ENCODE measurements around the gene C1orf216.
"Not testable (repeated sequence)": the region's sequence is repeated elsewhere in the genome, so short reads cannot be mapped to it uniquely, and the experiment has no call there.

C1orf216 gene

GRCh38 chr1:35714921-35715567, 3.6 kb downstream of the C1orf216 start:
- TF ChIP-seq CTCF (conservative IDR thresholded peaks at IDR 0.05): no peak
- H3K27ac ChIP-seq: peak overlapping the region; percentile 51

- H3K27ac ChIP-seq: not testable (repeated sequence)
Observed at GRCh38 chr1:35711098-35711497, 7.6 kb downstream of the C1orf216 start.

- no peak for TF ChIP-seq CTCF (conservative IDR thresholded peaks at IDR 0.05)
Observed at GRCh38 chr1:35708952-35709351, 9.7 kb downstream of the C1orf216 start.

GRCh38 chr1:35708441-35708921, 10.2 kb downstream of the C1orf216 start:
- no peak for TF ChIP-seq CTCF (conservative IDR thresholded peaks at IDR 0.05)
- peak overlapping the region; percentile 58; the same call in 1 of the 2 replicates for H3K27ac ChIP-seq

More at GRCh38 chr1:35708952-35709351, 9.7 kb downstream of the C1orf216 start:
- no peak overlapping the region for H3K27ac ChIP-seq

GRCh38 chr1:35707601-35708440, 10.9 kb downstream of the C1orf216 start:
- H3K27ac ChIP-seq: peak overlapping the region; percentile 58; the same call in 1 of the 2 replicates
- no peak for TF ChIP-seq CTCF (conservative IDR thresholded peaks at IDR 0.05)

- H3K27ac ChIP-seq: peak overlapping the region; percentile 58; the same call in 1 of the 2 replicates
- no peak for TF ChIP-seq CTCF (conservative IDR thresholded peaks at IDR 0.05)
Observed at GRCh38 chr1:35706846-35707600, 11.7 kb downstream of the C1orf216 start.

GRCh38 chr1:35702508-35702907, 16.2 kb downstream of the C1orf216 start:
- no peak overlapping the region for H3K27ac ChIP-seq
- TF ChIP-seq CTCF (conservative IDR thresholded peaks at IDR 0.05): no peak

- H3K27ac ChIP-seq: not testable (repeated sequence)
Observed at GRCh38 chr1:35699152-35699551, 19.5 kb downstream of the C1orf216 start.
